Measurements from ENCODE around the gene SUMF1.
"Not testable (repeated sequence)": the region's sequence is repeated elsewhere in the genome, so short reads cannot be mapped to it uniquely, and the experiment has no call there.

The SUMF1 gene

DNA sequence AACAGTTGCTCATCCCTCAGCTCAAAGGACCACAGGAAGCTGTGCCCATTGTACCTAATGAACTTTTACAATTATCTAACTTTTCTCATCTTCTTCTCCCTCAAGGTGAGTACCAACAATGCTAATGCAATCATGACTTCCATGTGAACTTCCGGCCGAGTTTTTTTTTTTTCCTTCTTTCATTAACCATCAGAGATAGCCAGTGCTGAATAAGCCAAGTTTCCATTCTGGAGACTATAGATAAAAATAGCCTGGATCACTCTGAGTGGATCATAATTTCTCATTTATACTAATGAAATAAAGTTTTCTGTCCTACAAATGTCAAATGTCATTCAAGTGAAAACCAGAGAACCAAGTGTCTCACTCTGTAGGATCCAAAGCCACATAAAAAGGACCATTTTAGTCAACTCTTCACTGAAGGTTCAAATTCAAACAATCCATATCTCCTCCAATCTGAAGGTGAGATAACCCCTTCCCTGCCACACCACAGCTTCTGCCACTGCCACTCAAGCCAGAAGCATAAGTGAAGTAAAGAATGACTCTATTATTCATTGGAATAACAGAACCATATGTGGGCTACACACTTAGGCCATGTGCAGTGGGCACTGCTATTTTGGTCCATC is 5.5 kb downstream of the SUMF1 start:
- no peak for DNase-seq (ENCODE audit: low read depth)

DNA sequence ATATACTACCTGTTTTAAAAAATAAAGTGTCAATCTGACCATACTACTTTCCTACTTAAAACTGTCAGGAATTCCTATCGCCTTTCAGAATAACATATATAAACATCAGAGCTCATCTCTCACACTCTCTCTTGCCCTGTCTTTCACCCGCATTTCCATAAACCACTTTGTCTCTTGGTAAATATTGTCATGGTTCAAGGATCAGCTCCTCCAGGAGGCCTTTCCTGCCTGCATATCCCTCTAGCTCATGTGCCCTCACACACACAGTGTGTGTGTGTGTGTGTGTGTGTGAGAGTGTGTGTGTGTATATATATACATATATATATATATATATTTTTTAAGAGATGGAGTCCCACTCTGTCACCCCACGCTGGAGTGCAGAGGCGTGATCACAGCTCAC is 6.7 kb downstream of the SUMF1 start:
- DNase-seq (ENCODE audit: low read depth): no peak

DNA sequence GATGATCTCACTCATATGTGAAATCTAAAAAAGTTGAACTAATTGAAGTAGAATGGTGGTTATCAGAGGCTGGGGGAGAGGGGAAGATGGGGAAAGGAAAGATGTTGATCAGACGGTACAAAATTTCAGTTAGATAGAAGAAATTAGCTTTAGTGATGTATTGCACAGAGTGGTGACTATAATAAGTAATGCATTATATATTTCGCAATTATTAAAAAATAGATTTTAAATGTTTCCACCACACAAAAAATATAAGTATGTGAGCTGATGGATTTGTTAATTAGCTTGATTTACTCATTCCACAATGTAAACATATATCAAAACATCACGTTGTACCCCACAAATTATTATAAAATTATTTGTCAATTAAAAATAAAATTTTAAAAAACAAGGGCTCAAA is 8.1 kb downstream of the SUMF1 start:
- DNase-seq (ENCODE audit: low read depth): no peak

DNA sequence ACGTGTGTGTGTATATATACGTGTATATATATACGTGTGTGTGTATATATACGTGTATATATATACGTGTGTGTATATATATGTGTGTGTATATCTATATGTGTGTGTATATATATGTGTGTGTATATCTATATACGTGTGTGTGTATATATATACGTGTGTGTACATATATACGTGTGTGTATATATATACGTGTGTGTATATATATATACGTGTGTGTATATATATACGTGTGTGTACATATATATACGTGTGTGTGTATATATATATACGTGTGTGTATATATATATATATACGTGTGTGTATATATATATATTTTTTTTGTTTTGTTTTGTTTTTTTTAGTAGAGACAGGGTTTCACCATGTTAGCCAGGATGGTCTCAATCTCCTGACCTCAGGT is 10.3 kb downstream of the SUMF1 start:
- DNase-seq (ENCODE audit: low read depth): not testable (repeated sequence)

DNA sequence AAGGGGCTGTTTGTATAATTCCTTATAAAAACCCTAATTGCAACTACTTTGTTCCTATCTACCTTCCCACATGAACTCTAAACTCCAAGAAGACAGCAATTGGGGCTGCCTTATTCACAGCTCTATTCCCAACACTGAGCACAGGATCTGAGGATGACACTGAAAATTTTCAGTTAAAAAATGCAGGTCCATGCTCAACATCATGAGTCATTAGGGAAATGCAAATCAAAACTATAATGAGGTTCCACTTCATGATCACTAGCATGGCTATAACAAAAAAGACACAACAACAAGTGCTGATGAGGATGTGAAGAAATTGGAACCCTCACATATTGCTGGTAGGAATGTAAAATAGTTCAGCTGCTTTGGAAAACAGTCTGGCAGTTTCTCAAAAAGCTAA is 12.9 kb downstream of the SUMF1 start:
- no peak for DNase-seq (ENCODE audit: low read depth)

DNA sequence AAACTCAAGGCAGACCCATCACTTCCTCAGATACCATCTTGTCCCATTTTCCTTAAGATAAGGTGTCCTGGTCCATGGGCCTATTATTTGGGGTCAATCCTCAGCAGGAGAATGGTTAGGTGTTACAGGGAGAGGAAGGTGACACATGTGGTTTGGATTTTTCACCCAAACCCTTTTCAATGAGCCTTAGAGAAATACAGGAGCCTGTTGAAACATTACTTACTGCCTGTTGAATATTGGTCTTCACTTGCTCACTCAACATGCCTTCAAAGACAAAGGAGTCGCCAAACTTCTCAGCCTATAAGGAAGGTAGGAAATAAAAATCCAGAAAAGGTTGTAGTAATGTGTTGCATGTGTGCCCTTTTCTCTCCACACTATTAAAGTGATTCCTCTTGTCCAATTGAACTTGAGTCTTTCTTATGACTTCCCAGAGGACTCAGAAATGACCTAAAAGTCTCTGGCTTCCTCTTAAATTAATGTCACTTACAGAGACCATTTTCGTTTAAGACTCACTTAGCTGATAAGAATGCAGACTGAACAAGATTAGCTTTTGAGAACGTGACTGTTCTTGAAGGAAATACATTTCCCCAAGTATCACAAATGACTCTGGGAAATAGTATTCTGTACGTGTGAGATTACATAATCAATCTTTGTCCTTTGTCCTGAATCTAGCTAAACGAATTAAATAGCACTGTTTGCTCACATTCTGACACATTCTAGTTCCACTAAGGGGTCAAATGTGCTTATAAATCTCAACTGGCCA is 17.8 kb downstream of the SUMF1 start:
- no peak for DNase-seq (ENCODE audit: low read depth)

GRCh38 chr3:4448187-4448586 is 18.9 kb downstream of the SUMF1 start:
- DNase-seq (ENCODE audit: low read depth): no peak

- no peak for DNase-seq (ENCODE audit: low read depth)
Observed at GRCh38 chr3:4447295-4447999, 19.6 kb downstream of the SUMF1 start.

DNA sequence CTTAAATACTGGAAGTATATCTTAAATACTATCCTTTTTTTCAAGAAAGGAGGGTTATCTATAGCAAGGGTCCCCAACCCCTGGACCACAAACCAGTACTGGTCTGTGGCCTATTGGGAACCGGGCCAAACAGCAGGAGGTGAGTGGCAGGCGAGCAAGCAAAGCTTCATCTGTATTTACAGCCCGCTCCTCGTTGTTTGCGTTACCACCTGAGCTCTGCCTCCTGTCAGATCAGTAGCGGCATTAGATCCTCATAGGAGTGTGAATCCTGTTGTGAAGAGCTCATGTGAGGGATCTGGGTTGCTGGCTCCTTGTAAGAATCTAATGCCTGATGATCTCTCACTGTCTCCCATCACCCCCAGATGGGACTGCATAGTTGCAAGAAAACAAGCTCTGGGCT is 26.1 kb downstream of the SUMF1 start:
- DNase-seq (ENCODE audit: low read depth): no peak

DNA sequence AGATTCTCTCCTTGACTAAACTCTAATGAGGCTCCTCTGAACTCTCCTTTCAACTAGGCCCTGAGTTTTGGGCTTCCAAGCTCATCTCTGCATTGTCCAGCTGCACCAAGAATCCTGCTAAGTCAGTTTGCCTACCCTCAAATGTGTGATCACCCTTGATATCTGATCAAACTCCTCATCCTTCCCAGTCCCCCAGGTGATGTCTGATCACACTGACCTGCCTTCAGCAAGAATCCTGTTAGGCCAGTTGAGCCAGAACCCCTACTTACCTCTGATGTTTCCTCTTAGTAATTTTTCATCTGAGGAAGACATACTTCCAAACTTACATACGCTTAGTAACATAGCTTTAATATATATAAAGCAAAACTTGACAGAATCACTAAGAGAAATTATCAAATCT is 28.8 kb downstream of the SUMF1 start:
- no peak for DNase-seq (ENCODE audit: low read depth)

DNA sequence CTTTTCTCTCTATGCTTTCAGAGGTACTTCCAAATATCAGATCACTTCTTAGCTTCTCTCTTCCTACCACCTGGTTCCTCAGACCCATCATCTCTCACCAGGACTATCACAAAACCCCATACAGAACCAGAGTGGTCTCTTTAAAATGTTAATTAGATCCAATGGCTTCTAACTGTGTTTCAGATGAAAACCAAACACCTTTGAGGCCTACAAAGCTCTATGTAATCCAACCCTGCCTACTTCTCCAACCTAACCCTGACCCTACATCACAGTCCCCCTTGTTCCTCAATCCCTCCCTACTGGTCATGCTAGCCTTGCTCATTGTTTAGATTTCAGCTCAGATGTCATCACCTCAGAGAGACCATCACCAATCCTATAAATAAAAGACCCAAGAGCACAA is 34.8 kb downstream of the SUMF1 start:
- no peak for DNase-seq (ENCODE audit: low read depth)

- DNase-seq (ENCODE audit: low read depth): no peak
Observed at GRCh38 chr3:4429648-4430350, 37.3 kb downstream of the SUMF1 start.

DNA sequence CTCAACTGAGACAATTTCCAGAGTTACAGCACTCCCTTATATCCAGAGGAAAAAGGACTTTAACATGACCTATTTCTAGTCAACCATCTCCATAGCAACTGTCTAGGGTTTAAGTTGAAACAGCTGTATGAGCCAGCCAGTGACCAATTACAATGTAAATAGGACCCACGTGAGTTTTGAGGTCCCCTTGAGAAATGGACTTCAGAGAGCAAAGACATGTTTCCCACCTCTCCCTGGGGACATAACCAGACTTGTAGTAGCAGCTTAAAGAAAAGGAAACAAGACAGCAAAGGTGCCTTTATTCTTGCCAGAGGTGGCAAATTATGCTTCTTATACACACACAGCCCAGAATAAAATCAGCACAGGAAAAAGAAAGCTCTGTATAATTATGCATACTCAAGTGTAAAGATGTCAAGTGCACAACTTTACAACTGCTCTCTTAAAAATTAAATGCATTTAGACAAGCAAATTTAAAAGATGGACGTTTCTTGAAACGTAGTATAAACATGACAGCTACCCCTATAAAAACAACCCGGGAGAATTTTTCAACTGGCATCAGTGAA is 40.2 kb downstream of the SUMF1 start:
- no peak for DNase-seq (ENCODE audit: low read depth)

DNA sequence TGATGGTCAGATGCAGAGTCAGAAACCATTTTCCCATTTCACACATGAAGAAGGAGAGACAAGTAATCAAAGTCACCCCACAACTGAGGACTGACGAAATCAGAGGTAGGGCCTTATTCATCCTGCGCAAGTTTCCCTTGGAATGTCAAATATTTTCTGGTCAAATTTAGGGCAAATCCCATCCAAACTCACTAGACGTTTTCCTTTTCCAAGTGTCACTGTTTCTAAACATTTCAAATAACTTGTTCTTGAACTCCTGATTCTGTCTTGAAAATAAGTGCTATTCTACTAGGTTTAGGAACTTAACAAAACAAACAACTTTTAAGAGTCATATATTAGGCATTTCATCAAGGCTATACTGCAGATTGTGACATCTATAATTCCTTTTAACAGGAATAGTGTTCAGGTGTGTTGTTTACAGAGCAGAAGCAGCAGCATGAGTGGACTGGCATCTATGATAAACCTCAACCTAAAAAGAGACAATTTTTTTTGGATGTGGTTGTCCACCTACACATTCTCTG is 40.7 kb downstream of the SUMF1 start:
- DNase-seq (ENCODE audit: low read depth): no peak

GRCh38 chr3:4425707-4426106 is 41.4 kb downstream of the SUMF1 start:
- DNase-seq (ENCODE audit: low read depth): no peak

GRCh38 chr3:4425055-4425454 is 42.0 kb downstream of the SUMF1 start:
- no peak for DNase-seq (ENCODE audit: low read depth)

GRCh38 chr3:4421121-4421520 is 45.9 kb downstream of the SUMF1 start:
- peak; percentile 62 for DNase-seq (ENCODE audit: low read depth)

DNA sequence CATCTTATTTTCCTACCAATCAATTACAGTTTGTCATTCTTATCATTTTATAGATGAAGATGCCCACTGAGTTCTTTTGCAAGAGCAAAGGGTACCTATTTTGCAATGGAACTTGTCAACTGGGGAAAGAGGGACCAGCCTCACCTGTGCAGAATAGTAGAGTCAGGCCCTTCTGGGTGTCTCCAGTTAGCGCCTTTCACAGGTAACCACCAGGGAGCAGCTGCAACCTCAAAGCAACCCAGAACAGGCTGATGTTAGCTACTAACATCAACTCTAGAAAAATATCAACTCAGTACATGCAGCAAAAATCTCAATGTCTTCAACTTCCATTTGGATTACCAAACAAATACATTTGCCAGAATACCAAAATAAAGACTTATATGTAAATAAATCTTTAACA is 47.1 kb downstream of the SUMF1 start:
- no peak for DNase-seq (ENCODE audit: low read depth)

GRCh38 chr3:4419386-4419785 is 47.7 kb downstream of the SUMF1 start:
- no peak for DNase-seq (ENCODE audit: low read depth)

DNA sequence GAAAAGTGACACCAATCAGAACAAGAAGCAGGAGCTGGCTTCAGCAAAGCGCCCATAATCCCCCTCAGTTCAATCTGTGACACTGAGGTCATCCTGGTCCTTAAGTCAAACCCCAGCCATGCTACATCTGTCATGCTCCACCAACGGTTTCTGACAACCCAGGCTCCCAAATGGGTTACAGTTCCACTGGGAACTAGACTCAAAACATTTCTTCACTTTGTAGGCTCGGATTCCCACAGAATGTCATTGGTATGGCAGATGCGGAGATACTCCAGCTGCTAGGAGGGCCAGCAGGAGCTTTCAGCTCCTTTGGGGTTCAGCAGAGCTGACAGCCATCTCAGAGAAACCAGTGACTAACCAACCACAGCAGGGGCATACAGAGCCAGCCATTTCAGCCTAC is 48.9 kb downstream of the SUMF1 start:
- DNase-seq (ENCODE audit: low read depth): no peak

- DNase-seq (ENCODE audit: low read depth): peak; percentile 36
Observed at GRCh38 chr3:4417449-4417848, 49.6 kb downstream of the SUMF1 start.

DNA sequence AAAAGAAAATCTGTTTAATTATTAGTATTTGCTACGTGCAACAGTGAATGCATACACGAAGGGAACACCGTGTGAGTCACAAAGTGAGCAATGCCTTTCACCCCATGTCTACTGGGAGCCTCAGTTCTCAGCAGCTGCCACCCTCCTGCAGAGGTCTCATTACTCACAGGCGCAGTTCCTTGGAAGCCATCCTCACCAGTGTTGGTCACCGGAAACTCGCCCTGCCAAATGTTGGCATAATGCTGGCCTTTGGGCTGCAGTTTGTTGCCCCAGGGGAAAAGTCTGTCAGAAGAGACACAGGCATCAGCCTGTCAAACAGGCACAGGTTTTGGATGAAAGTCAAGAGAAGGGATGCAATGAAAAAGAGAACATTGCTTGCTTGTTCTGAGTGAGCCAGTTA is 50.1 kb downstream of the SUMF1 start:
- DNase-seq (ENCODE audit: low read depth): peak; percentile 80

Data from non-pigmented ciliary epithelial cell (primary cell).